Chondrocyte (in vitro differentiated cells): ENCODE results near the gene PFDN1. TPM values are rescaled to one million over a fixed set of nuclear protein-coding genes. Genes with fewer than 3 reads are reported as not detected.

ENCODE experiments used
- DNase-seq: peaks from one replicate; pipeline ENCODE4 v3.0.0; 2021; ENCODE audit warnings: mixed read lengths, low spot score
- H3K27ac Mint-ChIP-seq: one replicate; pipeline ENCODE4 v1.8.0; 2021; ENCODE audit warnings: mild to moderate bottlenecking, moderate library complexity, mixed read lengths; ENCODE audit not compliant: unreplicated experiment
- H3K27me3 Mint-ChIP-seq: 2 replicates; pipeline ENCODE4 v1.8.0; 2021; ENCODE audit warnings: low read depth, mixed read lengths
- H3K36me3 Mint-ChIP-seq: 2 replicates; pipeline ENCODE4 v1.8.0; 2021; ENCODE audit warnings: low read depth, mixed read lengths
- H3K4me1 Mint-ChIP-seq: 2 replicates; pipeline ENCODE4 v1.8.0; 2021; ENCODE audit warnings: low read depth, mild to moderate bottlenecking, mixed read lengths
- H3K4me3 Mint-ChIP-seq: one replicate; pipeline ENCODE4 v1.8.0; 2021; ENCODE audit warnings: mild to moderate bottlenecking, moderate library complexity, mixed read lengths; ENCODE audit not compliant: unreplicated experiment
- H3K9me3 Mint-ChIP-seq: 2 replicates; pipeline ENCODE4 v1.8.0; 2021; ENCODE audit warnings: low read depth, mixed read lengths
- long read RNA-seq: library from polyadenylated mRNA; stranded (forward); transcript quantifications from one replicate; pipeline ENCODE4 v2.0.0, GENCODE V29; 2021
- total RNA-seq: library from RNA; stranded (reverse); gene quantifications from 3 replicates; pipeline ENCODE4 v1.2.1, GENCODE V29; 2021
- TF ChIP-seq, protein P1 (sequence below): fragments of 200-600 bp; sonication (generic); IDR thresholded peaks from 2 replicates; pipeline ENCODE4 v1.5.0; 2021; ENCODE audit warnings: antibody characterized with exemption, mild to moderate bottlenecking, moderate library complexity

The PFDN1 gene, protein sequence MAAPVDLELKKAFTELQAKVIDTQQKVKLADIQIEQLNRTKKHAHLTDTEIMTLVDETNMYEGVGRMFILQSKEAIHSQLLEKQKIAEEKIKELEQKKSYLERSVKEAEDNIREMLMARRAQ
- 44.5 to 50.5 TPM (median 49.0 TPM) in 3 replicates for total RNA-seq
- long read RNA-seq, transcript PFDN1-203 (3 exons, 1,091 nt): minor isoform, 16 of 86 reads
- long read RNA-seq, transcript PFDN1-201 (4 exons, 1,352 nt): major isoform, 60 of 86 reads
- long read RNA-seq, partial matches to known transcripts: 0 of 86 reads
- long read RNA-seq, other reads (novel, unspliced or antisense): 8 of 86 reads

DNA sequence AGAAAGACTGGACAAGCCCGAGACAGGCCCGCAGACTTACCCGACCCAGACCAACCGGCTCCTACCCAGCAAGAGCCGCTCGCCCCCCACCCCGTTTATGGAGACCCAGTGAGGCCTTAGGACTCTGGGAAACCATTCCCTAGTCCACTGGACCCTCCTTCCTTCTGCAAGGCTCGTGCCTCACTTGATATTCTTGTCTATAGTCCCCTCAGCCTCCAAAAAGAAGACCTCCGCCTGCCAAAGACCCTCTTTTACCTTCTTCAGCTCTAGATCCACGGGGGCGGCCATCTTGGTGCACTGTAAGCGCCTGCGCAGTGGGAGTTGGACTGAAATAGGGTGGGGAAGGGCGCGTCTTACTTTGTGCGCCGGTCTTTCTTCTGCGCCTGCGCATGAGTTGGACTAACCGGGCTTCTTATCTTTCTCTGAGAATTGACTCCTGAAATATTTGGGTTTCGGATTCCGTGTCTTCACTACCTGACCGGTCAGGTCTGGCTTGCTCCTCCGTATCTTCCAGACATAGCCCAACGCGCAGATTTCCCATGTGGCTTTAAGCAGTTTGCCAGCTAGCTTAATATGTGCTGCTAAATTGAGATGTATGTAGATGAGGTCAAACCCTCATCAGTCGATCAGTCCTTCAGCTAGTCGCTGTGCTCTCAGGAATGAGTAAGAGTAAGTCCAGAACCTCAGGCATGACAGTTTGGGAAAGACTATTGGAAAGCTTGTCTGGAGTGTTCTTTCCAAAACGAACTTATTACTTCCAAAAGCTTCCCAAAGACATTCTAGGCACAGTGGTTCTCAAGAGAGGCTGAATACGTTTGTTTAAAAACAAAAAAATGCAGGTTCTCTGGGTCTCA is at the start of gene PFDN1:
Gene PFDN1, minus strand, starts transcription at position 316 of the 854 bp plus-strand sequence. Its CDS starts 28 bp downstream, at position 288.
- Mint-ChIP-seq H3K27ac (peak within 1 kb of the TSS; percentile 100), H3K4me1 (peaks cover 42% of the 10 kb centered on the region), H3K27me3 (no peaks in the 10 kb centered on the region), H3K4me3 (peak within 1 kb of the TSS; percentile 99), H3K9me3 (no peaks in the 10 kb centered on the region), H3K36me3 (peaks cover 3% of the 10 kb centered on the region)
- TF ChIP-seq, protein P1, sequence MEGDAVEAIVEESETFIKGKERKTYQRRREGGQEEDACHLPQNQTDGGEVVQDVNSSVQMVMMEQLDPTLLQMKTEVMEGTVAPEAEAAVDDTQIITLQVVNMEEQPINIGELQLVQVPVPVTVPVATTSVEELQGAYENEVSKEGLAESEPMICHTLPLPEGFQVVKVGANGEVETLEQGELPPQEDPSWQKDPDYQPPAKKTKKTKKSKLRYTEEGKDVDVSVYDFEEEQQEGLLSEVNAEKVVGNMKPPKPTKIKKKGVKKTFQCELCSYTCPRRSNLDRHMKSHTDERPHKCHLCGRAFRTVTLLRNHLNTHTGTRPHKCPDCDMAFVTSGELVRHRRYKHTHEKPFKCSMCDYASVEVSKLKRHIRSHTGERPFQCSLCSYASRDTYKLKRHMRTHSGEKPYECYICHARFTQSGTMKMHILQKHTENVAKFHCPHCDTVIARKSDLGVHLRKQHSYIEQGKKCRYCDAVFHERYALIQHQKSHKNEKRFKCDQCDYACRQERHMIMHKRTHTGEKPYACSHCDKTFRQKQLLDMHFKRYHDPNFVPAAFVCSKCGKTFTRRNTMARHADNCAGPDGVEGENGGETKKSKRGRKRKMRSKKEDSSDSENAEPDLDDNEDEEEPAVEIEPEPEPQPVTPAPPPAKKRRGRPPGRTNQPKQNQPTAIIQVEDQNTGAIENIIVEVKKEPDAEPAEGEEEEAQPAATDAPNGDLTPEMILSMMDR: no peak
- peak; percentile 98 for DNase-seq

DNA sequence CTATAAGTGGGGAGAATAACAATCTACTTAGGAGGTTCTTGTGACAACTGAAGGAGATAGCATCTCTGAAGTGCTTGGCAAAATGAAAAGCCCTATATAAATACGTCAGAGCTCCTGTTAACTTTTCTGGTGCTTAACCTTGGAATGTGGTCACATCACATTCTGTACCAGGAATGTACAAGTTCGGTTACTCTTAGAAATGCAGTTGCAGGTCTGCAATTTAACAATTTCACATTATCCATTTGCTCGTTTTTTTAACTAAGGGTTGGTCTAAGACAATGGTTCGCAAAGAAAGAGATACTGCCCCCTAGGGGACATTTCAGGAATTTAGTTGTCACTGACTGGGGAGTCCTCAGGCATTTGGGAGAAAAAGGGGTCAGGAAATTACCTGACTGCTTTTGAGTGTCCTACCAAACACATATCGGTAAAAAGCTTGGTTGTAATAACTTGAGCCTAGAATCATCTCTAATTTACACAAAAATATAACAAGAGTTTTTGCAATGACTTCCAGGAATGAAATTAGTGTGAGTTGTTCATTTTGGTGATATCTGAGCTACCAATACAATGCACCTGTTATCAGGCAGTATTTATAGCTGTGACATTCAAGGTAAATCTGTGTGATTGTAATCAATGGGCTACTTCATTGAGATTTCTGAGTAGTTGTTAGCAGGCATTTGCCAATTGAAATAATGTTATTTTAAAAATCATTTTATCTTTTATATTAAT is 48.9 kb upstream of the PFDN1 start:
- no peaks in the 10 kb centered on the region for H3K36me3 Mint-ChIP-seq

DNA sequence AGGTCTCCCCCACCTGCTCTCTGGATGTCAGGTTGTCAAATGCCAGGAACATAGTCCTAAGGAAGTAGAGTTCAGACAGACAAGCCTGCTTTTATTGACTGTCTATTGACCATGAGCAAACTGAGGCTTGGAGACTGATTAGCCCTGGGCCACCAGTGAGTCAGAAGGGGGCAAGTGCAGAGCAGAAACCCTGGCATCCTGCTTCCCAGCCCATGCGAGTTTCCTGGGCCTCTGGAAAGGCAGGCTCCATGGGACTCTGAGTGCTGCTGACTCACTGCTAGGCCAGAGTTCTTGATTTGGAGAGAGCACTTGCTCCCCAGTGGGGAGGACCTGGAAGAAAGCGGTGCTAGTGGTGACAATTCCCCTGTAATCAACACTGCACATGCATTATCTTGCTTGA is 46.3 kb upstream of the PFDN1 start:
- Mint-ChIP-seq H3K9me3 (no peaks in the 10 kb centered on the region), H3K4me1 (peaks cover 18% of the 10 kb centered on the region), H3K27ac (no peak overlapping the region), H3K36me3 (no peaks in the 10 kb centered on the region), H3K4me3 (no peak overlapping the region), H3K27me3 (peaks cover 6% of the 10 kb centered on the region)
- TF ChIP-seq, protein P1: no peak
- no peak for DNase-seq

More for the DNA sequence above, 48.9 kb upstream of the PFDN1 start:
- Mint-ChIP-seq H3K27ac (no peak overlapping the region), H3K27me3 (peaks cover 6% of the 10 kb centered on the region), H3K4me3 (no peak overlapping the region), H3K4me1 (peaks cover 6% of the 10 kb centered on the region), H3K9me3 (no peaks in the 10 kb centered on the region)
- DNase-seq: no peak
- TF ChIP-seq, protein P1: peak; percentile 95

DNA sequence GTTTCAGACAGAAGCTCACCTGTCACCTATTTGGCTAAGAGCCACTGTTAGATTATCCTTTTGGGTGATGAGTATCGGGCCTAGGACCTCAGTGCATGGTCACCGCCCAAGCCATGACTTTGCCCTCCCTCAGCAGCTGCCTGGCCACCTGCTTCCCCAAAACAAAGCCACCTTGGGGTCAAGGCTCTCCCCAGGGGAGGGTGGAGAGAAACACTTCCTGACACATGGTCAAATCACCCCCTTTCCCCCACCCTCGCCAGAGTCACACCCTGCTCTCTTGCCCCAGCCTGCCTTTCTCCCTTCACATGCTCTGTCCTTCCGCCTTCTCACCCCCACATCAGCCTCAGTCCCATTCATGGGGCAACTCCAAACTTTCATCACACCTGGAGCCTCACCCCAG is 45.2 kb upstream of the PFDN1 start:
- H3K27me3 Mint-ChIP-seq: peaks cover 3% of the 10 kb centered on the region
- H3K9me3 Mint-ChIP-seq: no peaks in the 10 kb centered on the region
- TF ChIP-seq, protein P1: no peak
- H3K36me3 Mint-ChIP-seq: no peaks in the 10 kb centered on the region
- peaks cover 18% of the 10 kb centered on the region for H3K4me1 Mint-ChIP-seq
- no peak overlapping the region for H3K27ac Mint-ChIP-seq
- H3K4me3 Mint-ChIP-seq: no peak overlapping the region
- peak; percentile 29 for DNase-seq

DNA sequence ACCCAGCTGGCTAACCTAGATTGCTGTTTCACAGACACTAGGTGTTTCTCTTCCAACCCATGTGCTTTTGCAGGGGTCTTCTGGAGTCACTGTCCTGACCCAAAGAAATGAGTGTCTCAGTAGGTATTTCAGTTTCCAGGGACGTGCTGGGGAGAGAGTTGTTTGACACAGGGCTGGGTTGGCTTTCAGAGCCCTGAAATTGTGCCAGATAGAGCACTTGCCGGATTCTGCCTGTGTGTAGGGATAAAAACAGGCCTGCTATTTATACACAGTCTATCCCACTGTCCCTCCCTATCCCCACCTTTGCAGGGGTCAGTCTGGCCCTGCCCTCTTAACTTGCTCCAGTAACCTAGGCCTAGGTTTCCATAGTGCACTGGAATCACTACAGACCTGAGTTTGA is 44.5 kb upstream of the PFDN1 start:
- peaks cover 3% of the 10 kb centered on the region for H3K27me3 Mint-ChIP-seq
- no peak overlapping the region for H3K27ac Mint-ChIP-seq
- H3K4me3 Mint-ChIP-seq: peak overlapping the region; percentile 66
- no peaks in the 10 kb centered on the region for H3K9me3 Mint-ChIP-seq
- peaks cover 21% of the 10 kb centered on the region for H3K4me1 Mint-ChIP-seq
- TF ChIP-seq, protein P1: no peak
- DNase-seq: peak; percentile 6
- H3K36me3 Mint-ChIP-seq: no peaks in the 10 kb centered on the region
